ENCODE measurements around the gene ZBTB44.
"Not testable (repeated sequence)": the region's sequence is repeated elsewhere in the genome, so short reads cannot be mapped to it uniquely, and the experiment has no call there.

Gene ZBTB44

DNA sequence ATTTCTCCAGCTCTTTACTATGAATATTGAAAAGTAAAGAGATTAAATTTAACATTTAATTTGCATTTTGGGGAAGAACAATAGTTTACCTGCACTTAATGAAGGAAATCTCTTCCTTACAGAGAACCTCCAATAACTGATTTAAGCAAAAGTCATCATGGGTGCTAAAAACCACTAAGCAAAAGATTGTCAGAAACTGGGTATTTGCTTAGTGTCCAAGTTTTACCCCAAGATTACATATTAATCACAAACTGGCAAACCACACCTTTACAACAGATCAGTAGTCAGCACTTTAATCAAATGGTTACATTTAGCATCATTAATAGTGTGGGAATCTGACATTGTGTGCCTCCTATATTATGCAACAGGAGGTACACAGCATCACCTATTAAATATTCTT is 2.7 kb downstream of the ZBTB44 start:
- no peak for DNase-seq

DNA sequence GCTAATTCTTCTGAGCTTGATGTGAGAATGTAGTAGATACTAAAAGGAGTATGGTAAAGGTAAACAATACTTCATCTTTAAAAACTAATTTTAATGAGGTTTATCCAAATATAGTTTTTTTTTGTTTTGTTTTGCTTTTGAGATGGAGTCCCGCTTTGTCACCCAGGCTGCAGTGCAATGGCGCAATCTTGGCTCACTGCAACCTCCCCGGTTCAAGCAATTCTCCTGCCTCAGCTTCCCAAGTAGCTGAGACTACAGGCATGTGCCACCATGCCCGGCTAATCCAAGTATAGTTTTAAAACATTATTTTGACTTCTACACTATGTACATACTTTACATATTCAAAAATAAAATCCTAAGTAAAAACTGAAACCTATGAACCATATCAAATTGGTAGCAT is 4.1 kb downstream of the ZBTB44 start:
- DNase-seq: no peak

DNA sequence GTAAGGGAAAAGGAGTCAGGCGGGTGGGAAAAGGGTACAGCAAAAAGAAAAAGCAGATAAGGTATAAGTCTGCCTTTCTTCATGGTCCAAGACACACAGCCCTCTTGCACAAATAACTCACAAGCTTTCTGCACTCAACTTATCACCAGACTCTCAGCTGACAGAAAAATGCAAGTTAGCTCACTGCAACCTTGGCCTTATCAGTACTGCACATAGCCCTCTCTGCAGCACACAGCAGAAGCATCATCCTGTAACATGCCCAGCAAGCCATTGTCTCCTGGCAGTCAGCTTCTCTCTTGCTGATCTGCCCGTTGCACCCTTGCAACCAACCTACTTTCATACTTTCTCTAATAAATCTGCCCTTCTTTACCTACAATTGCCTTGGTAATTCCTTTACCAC is 5.8 kb downstream of the ZBTB44 start:
- DNase-seq: no peak

DNA sequence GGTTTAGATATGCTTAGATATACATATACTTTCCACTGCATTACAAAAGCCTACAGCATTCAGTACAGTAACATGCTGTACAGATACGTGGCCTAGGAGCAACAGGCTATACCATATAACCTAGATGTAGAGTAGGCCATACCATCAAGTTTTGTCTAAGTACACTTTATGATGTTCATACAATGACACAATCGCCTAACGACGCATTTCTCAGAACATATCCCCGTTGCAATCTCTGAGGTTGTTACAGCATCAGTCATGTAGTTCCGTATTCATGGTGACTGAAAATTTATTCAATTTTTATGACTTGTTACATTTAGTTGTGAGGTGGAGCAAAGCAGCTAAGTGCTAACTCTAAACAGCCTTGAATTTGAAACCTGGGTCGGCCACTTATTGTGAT is 6.7 kb downstream of the ZBTB44 start:
- DNase-seq: no peak

DNA sequence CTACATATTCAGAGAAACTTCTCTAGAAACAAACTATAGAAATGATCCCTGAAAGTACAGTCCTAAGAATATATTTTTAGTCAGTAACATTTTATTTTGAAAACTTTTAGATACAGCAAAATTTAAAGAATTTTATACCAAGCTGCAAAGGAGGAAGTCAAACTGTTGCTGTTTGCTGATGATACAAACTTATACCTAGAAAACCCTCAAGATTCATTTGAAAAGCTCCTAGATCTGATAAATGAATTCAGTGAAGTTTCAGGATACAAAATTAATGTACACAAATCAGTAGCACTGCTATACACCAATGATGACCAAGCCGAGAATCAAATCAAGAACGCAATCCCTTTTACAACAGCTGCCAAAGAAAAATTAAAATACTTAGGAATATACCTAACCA is 10.1 kb downstream of the ZBTB44 start:
- no peak for DNase-seq

DNA sequence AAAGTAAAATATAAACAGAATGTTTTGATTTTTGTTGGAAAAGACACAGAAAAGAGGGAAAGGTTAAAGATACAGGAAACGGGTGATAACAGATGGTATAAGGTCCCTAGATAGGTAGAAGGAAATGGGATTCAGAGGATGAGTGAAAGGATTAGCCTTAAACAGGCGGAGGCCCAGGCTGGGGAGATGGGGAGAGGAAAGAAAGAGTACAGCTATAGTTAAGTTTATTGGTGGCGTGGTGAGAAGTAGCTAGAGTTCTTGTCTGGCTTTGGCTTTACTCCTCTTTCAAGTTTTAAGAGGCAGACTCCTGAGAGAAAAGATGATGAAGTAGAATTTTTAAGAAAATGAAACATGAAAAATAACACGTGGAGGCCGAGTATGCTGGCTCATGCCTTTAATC is 13.7 kb downstream of the ZBTB44 start:
- DNase-seq: no peak

DNA sequence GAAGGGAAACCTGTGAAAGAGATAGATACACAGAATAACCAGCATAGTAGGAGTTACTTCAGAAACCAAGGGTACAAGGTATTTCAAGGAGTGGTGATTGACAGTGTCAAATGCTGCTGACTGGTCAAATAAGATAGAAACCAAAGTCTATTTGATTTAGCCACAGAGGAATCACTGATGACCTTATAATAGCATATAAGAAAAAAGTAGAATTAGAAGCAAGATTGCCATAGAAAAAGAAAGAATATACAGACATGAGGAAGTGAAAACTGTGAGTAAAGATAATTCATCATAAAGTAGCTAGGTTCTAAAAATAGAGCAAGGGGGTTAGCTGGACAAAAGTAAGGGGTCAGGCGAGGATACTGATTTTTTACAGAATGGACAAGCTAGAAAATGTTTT is 14.2 kb downstream of the ZBTB44 start:
- no peak for DNase-seq

DNA sequence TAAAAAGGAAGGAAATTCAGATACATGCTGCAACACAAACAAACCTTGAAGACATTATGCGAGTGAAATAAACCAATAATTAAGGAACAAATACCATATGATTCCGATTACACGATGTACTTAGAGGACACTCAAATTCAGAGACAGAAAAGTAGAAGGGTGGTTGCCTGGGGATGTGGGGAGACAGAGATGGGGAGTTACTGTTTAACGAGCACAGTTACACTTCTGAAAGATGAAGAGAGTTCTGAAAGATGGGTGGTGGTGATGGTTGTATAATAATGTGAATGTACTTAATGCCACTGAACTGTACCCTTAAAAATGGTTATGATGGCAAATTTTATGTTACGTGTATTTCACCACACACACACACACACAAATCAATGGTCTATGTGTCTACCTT is 14.7 kb downstream of the ZBTB44 start:
- DNase-seq: no peak

DNA sequence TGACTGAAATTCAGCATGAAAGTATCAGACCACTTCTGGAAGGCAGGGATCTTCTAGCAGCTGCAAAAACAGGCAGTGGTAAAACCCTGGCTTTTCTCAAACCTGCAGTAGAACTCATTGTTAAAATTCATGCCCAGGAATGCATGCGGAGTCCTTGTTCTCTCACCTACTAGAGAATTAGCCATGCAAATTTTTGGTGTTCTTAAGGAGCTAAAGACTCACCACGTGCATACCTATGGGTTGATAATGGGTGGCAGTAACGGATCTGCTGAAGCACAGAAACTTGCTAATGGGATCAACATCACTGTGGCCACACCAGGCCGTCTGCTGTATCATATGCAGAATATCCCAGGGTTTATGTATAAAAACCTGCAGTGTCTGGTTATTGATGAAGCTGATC is 19.1 kb downstream of the ZBTB44 start:
- DNase-seq: no peak

DNA sequence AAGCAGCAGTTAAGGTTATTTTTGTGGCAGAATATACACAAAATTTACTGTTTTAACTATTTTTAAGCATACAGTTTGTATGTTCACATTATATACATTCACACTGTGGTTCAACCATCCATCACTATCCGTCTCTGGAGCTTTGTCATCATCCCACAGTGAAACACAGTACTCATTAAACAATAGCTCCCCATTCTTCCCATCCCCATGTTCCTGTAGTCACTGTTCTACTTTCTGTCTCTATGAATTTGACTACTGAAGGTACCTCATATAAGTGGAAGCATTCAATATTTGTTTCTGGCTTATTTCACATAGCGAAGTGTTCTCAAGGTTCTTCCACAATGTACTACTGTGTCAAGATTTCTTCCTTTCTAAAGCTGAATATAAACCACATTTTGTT is 32.6 kb downstream of the ZBTB44 start:
- DNase-seq: no peak

DNA sequence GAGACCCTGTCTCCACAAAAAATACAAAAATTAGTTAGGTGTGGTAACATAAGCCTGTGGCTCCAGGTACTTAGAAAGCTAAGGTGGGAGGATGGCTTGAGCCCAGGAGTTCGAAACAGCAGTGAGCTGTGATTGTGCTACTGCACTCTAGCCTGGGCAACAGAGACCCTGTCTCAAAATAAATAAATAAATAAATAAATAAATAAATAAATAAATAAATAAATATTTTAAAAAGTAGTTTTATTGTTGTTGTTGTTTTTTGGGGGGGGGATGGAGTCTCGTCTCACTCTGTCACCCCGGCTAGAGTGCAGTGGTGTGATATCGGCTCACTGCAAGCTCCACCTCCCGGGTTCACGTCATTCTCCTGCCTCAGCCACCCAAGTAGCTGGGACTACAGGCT is 33.4 kb downstream of the ZBTB44 start:
- DNase-seq: not testable (repeated sequence)

DNA sequence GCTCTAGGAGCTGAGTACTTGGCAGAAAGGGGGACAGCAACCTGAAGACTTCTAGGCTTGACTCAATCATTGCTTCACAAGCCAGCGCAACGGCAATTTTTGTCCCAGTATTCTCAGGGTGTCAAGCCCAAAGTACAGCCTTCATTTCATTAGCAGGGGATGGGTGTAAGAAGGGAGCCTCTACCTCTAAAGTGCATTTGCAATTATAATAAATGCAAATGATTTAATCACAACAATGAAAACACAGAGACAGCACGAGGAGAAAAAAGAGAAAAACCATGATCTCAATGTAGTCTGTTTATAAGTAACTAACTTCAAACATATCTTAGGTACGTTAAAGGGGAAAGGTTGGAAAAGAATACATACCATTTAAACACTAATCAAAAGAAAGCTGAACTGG is 34.7 kb downstream of the ZBTB44 start:
- no peak for DNase-seq

DNA sequence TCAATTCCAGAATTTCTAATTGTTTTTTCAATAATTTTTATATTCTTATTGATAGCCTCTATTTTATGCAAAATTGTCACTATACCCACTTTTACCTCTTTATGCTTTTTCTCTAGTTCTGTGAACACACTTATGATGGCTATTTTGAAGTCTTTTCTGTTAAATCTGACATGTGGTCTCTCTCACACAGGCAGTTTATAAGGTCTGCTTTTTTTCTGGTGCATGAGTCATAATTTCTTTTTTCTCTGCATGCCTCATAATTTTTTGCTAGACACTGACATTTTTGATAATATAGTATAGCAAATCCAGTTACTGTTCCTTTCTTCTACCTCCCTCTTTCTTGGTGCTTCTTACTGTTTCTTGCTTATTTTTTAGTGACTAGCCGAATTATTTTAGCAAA is 36.0 kb downstream of the ZBTB44 start:
- no peak for DNase-seq

DNA sequence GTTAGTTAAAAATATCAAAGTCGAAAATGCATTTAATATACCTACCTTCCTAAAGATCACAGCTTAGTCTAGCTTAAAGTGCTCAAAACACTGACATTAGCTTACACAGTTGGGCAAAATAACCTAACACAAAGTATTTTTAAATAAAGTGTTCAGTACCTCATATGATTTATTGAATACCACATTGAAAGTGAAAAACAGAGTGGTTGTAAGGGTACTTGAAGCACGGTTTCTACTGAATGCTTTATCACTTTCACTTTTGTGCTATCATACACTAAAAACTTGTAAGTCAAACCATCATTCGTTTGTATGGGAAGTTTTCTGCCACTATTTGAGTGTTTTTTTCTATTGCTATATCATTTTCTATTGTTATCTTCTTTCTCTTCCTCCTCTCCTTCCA is 36.6 kb downstream of the ZBTB44 start:
- DNase-seq: no peak

DNA sequence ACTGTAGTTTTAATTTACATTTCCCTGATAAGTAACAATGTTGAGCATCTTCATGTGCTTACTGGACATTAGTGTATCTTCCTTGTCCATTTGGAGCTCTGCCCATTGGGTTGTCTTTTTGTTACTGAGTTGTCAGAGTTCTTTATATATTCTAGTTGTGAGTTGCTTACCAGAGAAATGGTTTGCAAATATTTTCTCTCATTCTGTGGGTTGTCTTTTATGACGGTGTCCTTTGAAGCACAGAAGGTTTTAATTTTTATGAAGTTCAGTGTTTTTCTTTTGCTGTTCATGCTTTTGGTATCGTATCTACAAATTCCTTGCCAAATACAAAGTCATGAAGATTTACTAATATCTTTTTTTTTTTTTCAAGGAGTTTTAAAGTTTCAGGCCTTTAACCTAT is 42.4 kb downstream of the ZBTB44 start:
- no peak for DNase-seq

DNA sequence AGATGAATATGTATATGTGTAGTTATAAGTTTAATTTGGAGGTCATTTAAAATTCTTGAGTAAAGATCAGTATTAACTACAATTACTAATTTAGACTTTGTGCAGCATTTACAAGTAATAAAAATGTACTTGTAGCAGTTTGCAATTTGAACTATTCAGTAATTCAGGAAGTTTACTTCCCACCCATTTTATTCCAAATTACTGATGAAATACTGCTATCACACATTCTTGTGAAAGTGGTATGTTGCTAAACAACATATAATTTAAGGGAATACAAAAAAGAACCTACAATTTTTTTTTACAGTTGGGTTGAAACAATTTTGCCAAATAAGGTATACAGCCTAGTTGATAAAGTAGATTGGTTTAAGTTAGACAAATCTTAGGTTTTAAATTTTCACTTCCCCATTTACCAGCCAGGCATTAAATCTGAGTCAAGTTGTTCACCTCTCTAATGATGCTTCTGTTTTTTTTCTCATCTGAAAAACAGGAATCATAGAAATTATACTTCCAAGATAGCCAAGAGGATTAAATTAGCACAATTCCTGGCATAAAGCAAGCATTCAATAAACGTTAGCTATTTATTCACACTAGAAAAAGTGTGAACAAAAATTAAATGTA is 45.3 kb downstream of the ZBTB44 start:
- DNase-seq: no peak

DNA sequence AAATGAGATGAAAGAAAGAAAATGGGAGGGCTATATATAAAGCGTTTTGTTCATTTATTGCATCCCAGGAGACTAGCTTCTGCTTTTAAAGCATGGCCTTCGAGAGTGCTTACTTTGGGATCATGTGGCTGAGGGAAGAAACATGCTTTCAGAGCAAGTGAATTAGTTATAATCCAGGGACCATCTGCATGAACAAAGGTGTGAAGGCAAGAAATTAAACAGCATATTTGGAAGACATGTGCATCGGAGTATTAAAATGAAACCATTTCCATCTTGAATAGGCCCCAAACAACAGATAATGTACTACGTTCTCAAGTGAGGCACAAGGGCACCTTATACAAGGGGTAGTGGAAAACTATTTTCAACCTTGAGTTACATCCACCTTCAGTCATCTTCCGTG is 51.4 kb downstream of the ZBTB44 start:
- DNase-seq: no peak

DNA sequence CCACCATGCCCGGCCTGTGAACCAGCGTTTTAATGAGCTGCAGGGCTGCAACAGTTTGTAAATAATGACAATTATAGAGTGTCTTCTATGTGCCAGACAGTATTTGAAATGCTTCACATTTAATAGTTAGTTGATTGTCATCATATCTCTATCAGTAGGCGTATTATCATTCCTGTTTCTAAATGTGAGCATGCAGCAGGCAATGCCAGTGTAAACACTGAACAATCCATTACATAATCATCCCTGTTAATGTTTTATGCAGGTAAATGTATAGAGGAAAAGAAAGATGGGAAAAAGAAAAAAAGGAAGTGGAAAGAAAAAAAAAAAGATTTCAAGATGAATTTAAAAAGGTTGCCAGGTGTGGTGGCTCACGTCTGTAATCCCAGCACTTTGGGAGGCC is 52.3 kb downstream of the ZBTB44 start:
- DNase-seq: no peak

DNA sequence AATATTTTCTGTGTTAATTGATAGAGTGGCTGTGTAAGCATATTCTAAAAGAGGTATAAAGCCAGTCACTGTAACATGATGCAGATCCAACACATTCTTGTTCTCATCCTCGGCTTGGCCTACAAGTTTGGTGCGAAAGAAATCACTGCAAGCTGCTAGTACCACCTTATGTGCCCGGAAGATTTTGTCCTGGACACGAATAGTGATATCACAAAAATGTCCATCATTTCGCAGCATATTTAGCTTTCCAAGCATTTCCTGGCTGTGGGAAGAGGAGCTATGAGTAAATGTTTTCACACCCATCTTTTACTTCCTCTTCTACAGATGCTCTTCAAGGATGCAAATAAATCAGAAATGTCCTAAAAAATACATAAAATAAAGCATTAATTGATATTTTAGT is 53.1 kb downstream of the ZBTB44 start:
- no peak for DNase-seq

DNA sequence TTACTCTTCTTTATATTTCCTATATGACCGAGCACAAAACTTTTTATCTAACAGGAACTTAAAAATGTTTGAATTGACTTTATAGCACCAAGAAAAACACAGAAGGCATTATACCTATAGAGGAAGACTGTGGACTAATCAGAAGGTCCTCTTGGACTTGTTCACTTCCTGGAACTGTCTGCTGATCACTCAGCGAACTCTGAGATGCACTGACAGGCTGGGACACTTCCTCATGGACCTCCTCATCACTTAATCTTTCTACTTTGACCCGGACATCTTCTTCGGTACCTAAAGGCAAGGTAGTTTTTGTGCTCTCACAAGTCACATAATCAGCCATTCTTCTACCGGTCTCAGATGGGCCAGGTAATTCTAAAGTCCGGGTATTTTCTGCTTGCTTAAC is 54.0 kb downstream of the ZBTB44 start:
- DNase-seq: no peak

DNA sequence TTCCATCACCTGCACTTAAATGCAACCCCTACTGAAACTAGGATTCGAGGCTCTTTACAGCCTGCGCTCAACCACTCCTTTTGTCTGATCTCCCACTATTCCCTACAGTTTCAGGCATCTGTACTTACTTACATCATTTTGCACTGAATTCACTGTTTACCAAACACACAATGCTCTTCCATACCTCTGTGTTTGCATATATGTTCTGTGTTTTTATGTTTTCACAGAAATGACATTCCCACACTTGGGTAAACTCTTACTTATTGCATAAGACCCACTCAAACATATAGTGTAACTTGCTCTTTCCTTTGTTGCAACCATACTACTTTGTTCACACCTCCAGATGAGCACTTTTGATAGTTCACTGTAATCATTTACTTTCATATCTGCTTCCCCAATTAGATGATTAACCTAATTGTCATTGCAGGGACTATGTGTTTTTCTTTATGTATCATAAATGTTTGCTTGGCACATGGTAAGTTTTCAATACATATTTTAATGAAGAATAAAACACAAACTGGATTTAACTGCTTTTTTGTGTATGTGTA is 54.6 kb downstream of the ZBTB44 start:
- DNase-seq: no peak

DNA sequence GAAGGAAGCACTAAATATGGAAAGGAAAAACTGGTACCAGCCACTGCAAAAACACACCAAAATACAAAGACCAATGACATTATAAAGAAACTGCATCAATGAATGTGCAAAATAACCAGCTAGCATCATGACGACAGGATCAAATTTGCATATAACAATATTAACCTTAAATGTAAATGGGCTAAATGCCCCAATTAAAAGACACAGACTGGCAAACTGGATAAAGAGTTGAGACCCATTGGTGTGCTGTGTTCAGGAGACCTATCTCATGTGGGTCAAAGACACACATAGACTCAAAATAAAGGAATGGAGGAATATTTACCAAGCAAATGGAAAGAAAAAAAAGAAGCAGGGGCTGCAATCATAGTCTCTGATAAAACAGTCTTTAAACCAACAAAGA is 63.0 kb downstream of the ZBTB44 start:
- not testable (repeated sequence) for DNase-seq

DNA sequence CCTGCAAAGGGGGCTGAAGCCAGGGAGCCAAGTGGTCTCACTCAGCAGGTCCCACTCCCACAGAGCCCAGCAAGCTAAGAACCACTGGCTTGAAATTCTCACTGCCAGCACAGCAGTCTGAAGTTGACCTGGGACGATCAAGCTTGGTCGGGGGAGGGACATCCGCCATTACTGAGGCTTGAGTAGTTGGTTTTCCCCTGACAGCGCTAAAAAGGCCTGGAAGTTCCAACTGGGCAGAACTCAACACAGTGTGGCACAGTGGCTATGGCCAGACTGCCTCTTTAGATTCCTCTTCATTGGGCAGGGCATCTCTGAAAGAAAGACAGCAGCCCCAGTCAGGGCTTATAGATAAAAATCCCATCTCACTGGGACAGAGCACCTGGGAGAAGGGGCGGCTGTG is 64.8 kb downstream of the ZBTB44 start:
- not testable (repeated sequence) for DNase-seq

DNA sequence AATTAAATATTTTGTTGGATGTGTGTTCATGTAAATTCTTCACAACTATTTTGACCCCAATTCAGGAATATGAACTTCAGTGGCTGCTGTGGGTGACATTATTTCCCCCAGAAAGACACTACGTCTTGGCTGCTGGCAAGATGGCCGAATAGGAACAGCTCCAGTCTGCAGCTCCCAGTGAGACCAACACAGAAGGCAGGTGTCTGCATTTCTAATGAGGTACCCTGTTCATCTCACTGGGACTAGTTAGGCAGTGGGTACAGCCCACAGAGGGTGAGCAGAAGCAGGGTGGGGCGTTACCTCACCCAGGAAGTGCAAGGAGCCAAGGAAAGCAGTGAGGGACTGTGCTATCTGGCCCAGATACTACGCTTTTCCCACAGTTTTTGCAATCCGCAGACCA is 65.3 kb downstream of the ZBTB44 start:
- no peak for DNase-seq

DNA sequence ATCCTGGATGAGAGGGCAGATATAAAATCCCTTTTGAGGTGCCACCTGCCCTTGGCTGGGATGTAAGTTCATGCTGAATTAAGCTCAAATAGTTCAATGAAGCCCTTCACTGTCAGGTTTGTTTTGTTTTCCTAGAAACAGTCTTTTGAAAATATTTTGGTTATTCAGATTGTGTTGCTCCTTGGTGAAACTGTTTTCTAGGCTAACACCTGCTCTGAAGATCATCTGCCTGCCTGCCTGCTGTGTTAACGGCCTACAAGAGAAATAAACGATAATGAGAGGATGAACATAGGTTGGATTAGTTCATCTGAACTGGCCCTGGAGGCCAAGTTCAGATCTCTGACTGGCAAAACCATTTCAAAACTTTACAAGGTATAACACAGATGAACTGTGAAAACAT is 67.4 kb downstream of the ZBTB44 start:
- peak; percentile 40 for DNase-seq

DNA sequence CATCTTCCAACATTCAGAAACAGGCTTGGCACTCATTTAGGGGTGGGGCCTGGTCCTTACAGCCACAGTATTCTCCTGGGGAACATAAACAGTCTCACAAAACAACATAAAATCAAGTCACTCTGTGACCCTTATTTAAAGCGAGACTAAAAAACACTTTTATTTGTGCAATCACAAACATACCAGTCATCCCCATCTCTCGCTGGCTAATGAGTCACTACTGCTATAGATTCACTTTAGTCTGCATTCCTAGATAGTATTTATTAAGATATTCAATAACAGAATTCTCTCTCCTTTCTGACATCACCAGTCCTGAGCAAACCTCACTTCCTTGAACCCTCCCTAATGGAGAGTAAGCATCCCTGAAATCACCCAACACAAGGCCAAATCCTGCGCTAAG is 68.0 kb downstream of the ZBTB44 start:
- DNase-seq: no peak

Data from NCI-H69 (cell line).